ES-I3 (cell line): ENCODE data around the gene STXBP5L.
"Not testable (repeated sequence)": the region's sequence is repeated elsewhere in the genome, so short reads cannot be mapped to it uniquely, and the experiment has no call there.

Experiments used
- H3K36me3 ChIP-seq: 2 replicates; pipeline ENCODE4 v1.6.1; 2013; ENCODE audit warnings: mild to moderate bottlenecking, low read length, control low read depth, moderate library complexity; ENCODE audit not compliant: insufficient read depth
- H3K4me1 ChIP-seq: 2 replicates; pipeline ENCODE4 v1.6.1; 2013; ENCODE audit warnings: mild to moderate bottlenecking, control low read depth, low read length; ENCODE audit not compliant: insufficient read depth
- H3K9ac ChIP-seq: 2 replicates; pipeline ENCODE4 v1.6.1; 2013; ENCODE audit warnings: low read depth, mild to moderate bottlenecking, low read length, moderate library complexity
- H3K9me3 ChIP-seq: 2 replicates; pipeline ENCODE4 v1.6.1; 2013; ENCODE audit warnings: mild to moderate bottlenecking, low read length, moderate library complexity; ENCODE audit not compliant: control insufficient read depth, insufficient read depth

STXBP5L gene

DNA sequence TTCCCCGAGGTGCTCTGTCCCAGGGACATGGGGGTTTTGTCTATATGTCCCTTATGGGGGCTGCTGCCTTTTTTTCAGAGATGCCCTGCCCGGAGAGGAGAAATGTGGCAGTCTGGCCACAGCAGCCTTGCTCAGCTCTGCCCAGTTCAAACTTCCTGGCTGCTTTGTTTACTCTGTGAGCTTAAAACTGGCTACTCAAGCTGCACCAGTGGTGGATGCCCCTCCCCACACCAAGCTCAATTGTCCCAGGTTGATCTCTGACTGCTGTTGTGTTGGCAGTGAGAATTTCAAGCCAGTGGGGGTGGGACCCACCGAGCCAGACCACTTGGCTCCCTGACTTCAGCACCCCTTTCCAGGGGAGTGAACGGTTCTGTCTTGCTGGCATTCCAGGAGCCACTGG is 188.9 kb downstream of the STXBP5L start:
- Histone ChIP-seq H3K4me1 (no peaks in the 10 kb centered on the region; the same call in 1 of the 2 replicates), H3K36me3 (no peaks in the 10 kb centered on the region), H3K9me3 (no peaks in the 10 kb centered on the region), H3K9ac (no peak overlapping the region)

DNA sequence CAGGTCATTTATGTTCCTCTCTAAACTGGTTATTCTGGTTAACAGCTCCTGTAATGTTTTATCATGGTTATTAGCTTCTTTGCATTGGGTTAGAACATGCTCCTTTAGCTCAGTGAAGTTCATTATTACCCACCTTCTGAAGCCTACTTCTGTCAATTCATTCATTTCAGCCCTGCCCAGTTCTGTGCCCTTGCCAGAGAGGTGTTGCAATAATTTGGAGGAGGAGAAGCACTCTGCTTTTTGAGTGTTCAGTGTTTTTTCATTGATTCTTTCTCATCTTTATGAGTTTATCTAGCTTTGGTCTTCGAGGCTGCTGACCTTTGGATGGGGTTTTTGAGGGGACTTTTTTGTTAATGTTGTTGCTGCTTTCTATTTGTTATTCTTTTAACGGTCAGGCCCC is 203.1 kb downstream of the STXBP5L start:
- not testable (repeated sequence) for H3K9me3 ChIP-seq, H3K36me3 ChIP-seq, H3K9ac ChIP-seq, H3K4me1 ChIP-seq

- Histone ChIP-seq H3K9me3 (no peaks in the 10 kb centered on the region; the same call in 1 of the 2 replicates), H3K9ac (peak overlapping the region; percentile 37; the same call in 1 of the 2 replicates), H3K4me1 (no peaks in the 10 kb centered on the region), H3K36me3 (no peaks in the 10 kb centered on the region)
Measured at GRCh38 chr3:121111914-121112612, 204.1 kb downstream of the STXBP5L start.

- H3K36me3 ChIP-seq: no peaks in the 10 kb centered on the region
- no peaks in the 10 kb centered on the region for H3K9me3 ChIP-seq
- H3K4me1 ChIP-seq: no peaks in the 10 kb centered on the region
- no peak overlapping the region for H3K9ac ChIP-seq
Measured at GRCh38 chr3:121126033-121126706, 218.2 kb downstream of the STXBP5L start.

DNA sequence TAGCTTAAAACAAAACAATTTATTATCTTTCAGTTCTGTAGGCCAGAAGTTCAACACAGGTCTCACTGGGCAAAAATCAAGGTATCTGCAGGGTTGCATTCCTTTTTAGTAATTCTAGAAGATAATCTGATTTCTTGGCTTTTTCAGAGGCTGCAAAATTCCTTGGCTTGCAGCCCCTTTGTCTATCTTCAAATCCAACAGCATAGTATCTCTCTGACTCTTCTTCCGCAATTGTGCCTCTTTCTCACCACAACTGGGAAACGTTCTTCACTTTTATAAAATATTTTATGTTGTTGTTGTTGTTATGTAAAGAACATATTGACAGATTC is 218.7 kb downstream of the STXBP5L start:
- H3K4me1 ChIP-seq: no peaks in the 10 kb centered on the region
- no peak overlapping the region for H3K9ac ChIP-seq
- H3K9me3 ChIP-seq: no peaks in the 10 kb centered on the region
- no peaks in the 10 kb centered on the region for H3K36me3 ChIP-seq

DNA sequence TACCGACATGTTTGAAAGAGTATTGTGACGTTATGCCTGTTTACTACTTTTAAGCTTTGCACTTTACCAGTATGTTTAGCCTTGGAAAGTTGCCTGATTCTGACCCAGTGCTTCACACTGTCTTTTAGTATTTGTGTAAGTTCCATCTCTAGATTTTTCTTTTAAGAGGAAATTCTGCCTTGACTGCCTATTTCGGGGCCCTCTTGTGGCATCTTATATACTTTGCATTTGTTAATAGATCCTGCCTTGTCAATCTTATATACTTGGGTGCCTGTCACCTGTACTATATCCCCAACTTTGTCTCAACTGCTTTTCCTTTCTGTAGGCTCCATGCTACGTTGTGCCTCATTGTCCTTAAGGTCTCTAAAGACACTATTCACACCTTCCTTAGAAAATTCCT is 244.6 kb downstream of the STXBP5L start:
- no peaks in the 10 kb centered on the region for H3K36me3 ChIP-seq
- no peaks in the 10 kb centered on the region for H3K9me3 ChIP-seq
- peaks cover 27% of the 10 kb centered on the region; the same call in 1 of the 2 replicates for H3K4me1 ChIP-seq
- H3K9ac ChIP-seq: no peak overlapping the region

- H3K4me1 ChIP-seq: peaks cover 27% of the 10 kb centered on the region; the same call in 1 of the 2 replicates
- no peaks in the 10 kb centered on the region for H3K9me3 ChIP-seq
- H3K36me3 ChIP-seq: no peaks in the 10 kb centered on the region
- H3K9ac ChIP-seq: no peak overlapping the region
Measured at GRCh38 chr3:121153851-121154250, 245.8 kb downstream of the STXBP5L start.

DNA sequence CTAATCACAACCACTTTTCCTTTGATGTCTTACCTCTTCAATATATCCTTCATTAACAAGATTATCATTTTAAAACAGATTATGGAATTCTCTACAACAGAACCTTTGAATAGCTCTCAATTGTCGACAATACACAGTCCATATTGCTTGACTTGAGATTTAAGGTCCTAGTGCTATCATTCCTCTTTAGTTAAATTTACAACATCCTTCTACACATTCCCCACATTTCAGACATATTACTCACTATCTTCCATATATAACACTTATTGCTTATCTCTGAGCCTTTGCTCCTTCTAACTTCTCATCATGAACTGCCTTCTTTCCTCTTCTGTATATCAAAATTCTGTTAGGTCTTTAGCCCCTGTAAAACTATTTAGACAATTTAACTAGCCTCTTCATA is 247.0 kb downstream of the STXBP5L start:
- Histone ChIP-seq H3K4me1 (peaks cover 27% of the 10 kb centered on the region; the same call in 1 of the 2 replicates), H3K9ac (no peak overlapping the region), H3K9me3 (no peaks in the 10 kb centered on the region), H3K36me3 (no peaks in the 10 kb centered on the region)

- no peak overlapping the region for H3K9ac ChIP-seq
- peaks cover 2% of the 10 kb centered on the region; the same call in 1 of the 2 replicates for H3K36me3 ChIP-seq
- no peaks in the 10 kb centered on the region for H3K4me1 ChIP-seq
- no peaks in the 10 kb centered on the region for H3K9me3 ChIP-seq
Measured at GRCh38 chr3:121165397-121165837, 257.4 kb downstream of the STXBP5L start.

DNA sequence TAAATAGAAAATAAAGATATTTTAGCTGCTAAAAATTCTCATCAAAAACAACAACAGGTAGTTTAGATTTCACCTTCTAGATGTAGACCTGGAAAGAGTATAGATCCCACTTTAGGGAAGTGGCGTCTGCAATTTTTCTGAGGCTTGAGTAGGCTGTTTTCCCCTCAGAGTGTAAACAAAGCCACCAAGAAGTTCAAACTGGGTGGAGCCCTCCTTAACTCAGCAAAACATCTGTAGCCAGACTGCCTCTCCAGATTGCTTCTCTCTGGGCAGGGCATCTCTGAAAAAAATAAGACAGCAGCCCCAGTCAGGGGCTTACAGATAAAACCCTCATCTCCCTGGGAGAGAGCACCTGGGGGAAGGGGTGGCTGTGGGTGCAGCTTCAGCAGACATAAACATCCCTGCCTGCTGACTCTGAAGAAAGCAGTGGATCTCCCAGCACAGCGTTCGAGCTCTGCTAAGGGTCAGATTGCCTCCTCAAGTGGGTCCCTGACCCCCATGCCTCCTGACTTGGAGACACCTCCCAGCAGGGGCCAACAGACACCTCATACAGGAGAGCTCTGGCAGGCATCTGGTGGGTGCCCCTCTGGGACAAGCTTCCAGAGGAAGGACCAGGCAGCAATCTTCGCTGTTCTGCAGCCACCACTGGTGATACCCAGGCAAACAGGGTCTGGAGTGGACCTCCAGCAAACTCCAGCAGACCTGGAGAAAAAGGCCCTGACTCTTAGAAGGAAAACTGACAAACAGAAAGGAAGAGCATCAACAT is 259.6 kb downstream of the STXBP5L start:
- H3K9ac ChIP-seq: no peak overlapping the region
- no peaks in the 10 kb centered on the region for H3K9me3 ChIP-seq
- no peaks in the 10 kb centered on the region for H3K4me1 ChIP-seq
- H3K36me3 ChIP-seq: peaks cover 2% of the 10 kb centered on the region; the same call in 1 of the 2 replicates

GRCh38 chr3:121175083-121175482 is 267.1 kb downstream of the STXBP5L start:
- no peak overlapping the region for H3K9ac ChIP-seq
- no peaks in the 10 kb centered on the region for H3K9me3 ChIP-seq
- H3K4me1 ChIP-seq: no peaks in the 10 kb centered on the region
- no peaks in the 10 kb centered on the region for H3K36me3 ChIP-seq

- not testable (repeated sequence) for H3K9ac ChIP-seq, H3K9me3 ChIP-seq, H3K4me1 ChIP-seq, H3K36me3 ChIP-seq
Measured at GRCh38 chr3:121190626-121191025, 282.6 kb downstream of the STXBP5L start.

DNA sequence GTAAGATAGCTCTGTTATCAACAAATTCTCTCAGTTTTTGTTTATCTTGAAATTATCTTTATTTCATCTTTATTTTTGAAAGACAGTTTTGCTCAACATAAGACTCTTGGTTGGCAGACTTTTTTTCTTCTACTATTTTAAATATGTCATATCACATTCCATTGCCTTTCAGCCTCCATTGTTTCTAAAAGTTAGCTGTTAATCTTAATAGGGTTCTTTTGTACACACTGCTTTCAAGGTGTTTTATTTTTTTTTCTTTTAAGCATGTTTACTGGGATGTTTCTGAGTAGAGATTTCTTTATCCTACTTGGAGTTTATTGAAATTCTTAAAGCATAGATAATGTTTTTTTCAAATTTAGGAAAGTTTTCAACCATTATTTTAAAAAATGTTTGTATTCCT is 294.6 kb downstream of the STXBP5L start:
- H3K4me1 ChIP-seq: no peaks in the 10 kb centered on the region
- no peak overlapping the region for H3K9ac ChIP-seq
- H3K9me3 ChIP-seq: no peaks in the 10 kb centered on the region
- no peaks in the 10 kb centered on the region for H3K36me3 ChIP-seq

- H3K9ac ChIP-seq: no peak overlapping the region
- H3K4me1 ChIP-seq: no peaks in the 10 kb centered on the region
- H3K9me3 ChIP-seq: no peaks in the 10 kb centered on the region
- no peaks in the 10 kb centered on the region for H3K36me3 ChIP-seq
Measured at GRCh38 chr3:121223116-121223515, 315.1 kb downstream of the STXBP5L start.

GRCh38 chr3:121228971-121229370 is 321.0 kb downstream of the STXBP5L start:
- Histone ChIP-seq H3K9me3 (no peaks in the 10 kb centered on the region), H3K9ac (no peak overlapping the region), H3K36me3 (no peaks in the 10 kb centered on the region), H3K4me1 (no peaks in the 10 kb centered on the region)
